NT2/D1 (cell line): ENCODE results near the gene RPP40.

Experiments used
- YY1 ChIP-seq: IDR thresholded peaks from 2 replicates; pipeline ENCODE4 v1.6.1; 2011; ENCODE audit not compliant: insufficient read length, insufficient read depth
- ZNF274 ChIP-seq: IDR thresholded peaks from 2 replicates; pipeline ENCODE4 v1.6.1; 2011; ENCODE audit warnings: mild to moderate bottlenecking, low read depth, low read length

DNA sequence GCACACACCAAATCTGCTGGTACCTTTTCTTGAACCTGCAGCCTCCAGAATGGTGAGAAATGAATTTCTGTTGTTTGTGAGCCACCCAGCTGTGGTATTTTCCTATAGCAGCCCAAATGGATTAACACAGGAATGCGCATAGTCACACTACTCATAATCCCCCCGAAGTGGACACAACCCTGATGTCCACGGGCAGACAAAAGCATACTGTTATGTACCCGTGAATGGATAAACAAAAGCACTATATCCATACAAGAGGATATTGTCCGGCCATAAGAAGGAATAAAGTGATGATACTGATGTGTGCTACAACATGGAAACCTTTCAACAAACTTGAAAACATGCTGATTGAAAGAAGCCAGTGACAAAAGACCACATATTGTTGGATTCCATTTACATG, 25.1 kb upstream of the RPP40 start:
- no peak for TF ChIP-seq YY1
- TF ChIP-seq ZNF274 = no peak
